Parathyroid adenoma (tissue), 2 donors: ENCODE results near the gene RHOG.

Experiments used
- H2AFZ ChIP-seq: fragments of 300-600 bp; sonication (generic); one replicate; pipeline ENCODE4 v1.7.0; 2017; ENCODE audit warnings: antibody characterized with exemption, mild to moderate bottlenecking
- H3K27ac ChIP-seq: fragments of 300-600 bp; sonication (generic); one replicate; pipeline ENCODE4 v1.7.0; 2017
- H3K27me3 ChIP-seq: fragments of 300-600 bp; sonication (generic); one replicate; pipeline ENCODE4 v1.7.0; 2017; ENCODE audit warnings: low read length; ENCODE audit not compliant: control insufficient read depth, insufficient read depth
- H3K36me3 ChIP-seq: fragments of 300-600 bp; sonication (generic); one replicate; pipeline ENCODE4 v1.7.0; 2017; ENCODE audit warnings: low read length; ENCODE audit not compliant: control insufficient read depth, insufficient read depth
- H3K4me1 ChIP-seq: fragments of 300-600 bp; sonication (generic); one replicate; pipeline ENCODE4 v1.7.0; 2017; ENCODE audit warnings: control low read depth
- H3K4me2 ChIP-seq: fragments of 300-600 bp; sonication (generic); one replicate; pipeline ENCODE4 v1.7.0; 2017; ENCODE audit warnings: low read length
- H3K4me3 ChIP-seq: fragments of 300-600 bp; sonication (generic); one replicate; pipeline ENCODE4 v1.7.0; 2017; ENCODE audit warnings: low read depth, low read length
- H3K79me2 ChIP-seq: fragments of 300-600 bp; sonication (generic); one replicate; pipeline ENCODE4 v1.7.0; 2017; ENCODE audit warnings: control low read depth
- H3K9ac ChIP-seq: fragments of 300-600 bp; sonication (generic); one replicate; pipeline ENCODE4 v1.7.0; 2017; ENCODE audit warnings: mild to moderate bottlenecking
- H3K9me3 ChIP-seq: fragments of 300-600 bp; sonication (generic); one replicate; pipeline ENCODE4 v1.7.0; 2017; ENCODE audit warnings: low read length; ENCODE audit not compliant: control insufficient read depth
- TF ChIP-seq, protein P1 (sequence below): fragments of 300-600 bp; sonication (generic); IDR thresholded peaks from one replicate; pipeline ENCODE4 v1.7.0; 2017; ENCODE audit warnings: antibody characterized with exemption, mild to moderate bottlenecking
- donor health status: primary hyperparathyroidism.

The RHOG gene

DNA sequence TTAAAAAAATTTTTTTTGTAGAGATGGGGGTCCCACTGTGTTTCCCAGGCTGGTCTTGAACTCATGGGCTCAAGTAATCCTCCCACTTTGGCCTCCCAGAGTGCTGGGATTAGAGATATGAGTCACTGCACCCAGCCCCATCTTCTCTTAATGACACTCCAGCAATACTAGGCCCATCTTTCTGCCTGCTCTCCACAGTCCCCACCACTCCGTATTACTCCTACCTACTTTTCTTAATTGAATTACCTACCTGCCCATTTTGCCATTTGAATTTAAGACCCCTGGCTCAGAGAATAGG is 12.7 kb upstream of the RHOG start:
- Histone ChIP-seq H3K9me3 (no peaks in the 10 kb centered on the region), H3K4me2 (no peak overlapping the region), H3K36me3 (no peaks in the 10 kb centered on the region), H2AFZ (peak overlapping the region; percentile 98), H3K4me3 (no peak overlapping the region), H3K9ac (no peak overlapping the region), H3K4me1 (peaks cover 11% of the 10 kb centered on the region), H3K27me3 (no peaks in the 10 kb centered on the region), H3K27ac (peak overlapping the region; percentile 97), H3K79me2 (peaks cover 14% of the 10 kb centered on the region)
- TF ChIP-seq, protein P1, sequence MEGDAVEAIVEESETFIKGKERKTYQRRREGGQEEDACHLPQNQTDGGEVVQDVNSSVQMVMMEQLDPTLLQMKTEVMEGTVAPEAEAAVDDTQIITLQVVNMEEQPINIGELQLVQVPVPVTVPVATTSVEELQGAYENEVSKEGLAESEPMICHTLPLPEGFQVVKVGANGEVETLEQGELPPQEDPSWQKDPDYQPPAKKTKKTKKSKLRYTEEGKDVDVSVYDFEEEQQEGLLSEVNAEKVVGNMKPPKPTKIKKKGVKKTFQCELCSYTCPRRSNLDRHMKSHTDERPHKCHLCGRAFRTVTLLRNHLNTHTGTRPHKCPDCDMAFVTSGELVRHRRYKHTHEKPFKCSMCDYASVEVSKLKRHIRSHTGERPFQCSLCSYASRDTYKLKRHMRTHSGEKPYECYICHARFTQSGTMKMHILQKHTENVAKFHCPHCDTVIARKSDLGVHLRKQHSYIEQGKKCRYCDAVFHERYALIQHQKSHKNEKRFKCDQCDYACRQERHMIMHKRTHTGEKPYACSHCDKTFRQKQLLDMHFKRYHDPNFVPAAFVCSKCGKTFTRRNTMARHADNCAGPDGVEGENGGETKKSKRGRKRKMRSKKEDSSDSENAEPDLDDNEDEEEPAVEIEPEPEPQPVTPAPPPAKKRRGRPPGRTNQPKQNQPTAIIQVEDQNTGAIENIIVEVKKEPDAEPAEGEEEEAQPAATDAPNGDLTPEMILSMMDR: no peak

DNA sequence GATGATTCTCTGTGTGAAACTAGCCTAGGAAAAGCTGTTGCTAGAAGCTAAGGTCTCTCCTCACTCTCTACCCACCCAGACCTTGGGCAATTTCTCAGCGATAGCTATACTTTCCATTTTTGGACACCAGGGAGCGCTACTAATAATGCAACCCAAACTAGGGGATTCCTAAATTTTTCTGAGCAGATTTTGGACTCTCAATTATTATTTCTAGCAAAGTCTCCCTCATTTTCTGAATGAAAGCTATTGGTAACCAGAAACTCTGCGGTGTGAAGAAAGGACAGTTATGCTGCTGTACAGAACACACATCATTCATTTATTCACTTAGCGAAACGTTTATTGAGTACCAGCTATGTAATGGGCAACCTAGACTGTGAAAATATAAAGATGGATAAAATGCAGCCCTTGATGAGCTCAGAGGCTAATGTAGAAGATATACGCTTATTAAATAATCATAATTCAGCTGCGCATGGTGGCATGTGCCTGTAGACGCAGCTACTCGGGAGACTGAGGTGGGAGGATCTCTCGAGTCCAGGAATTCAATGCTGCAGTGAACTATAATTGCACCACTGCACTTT is 8.6 kb upstream of the RHOG start:
- H3K27me3 ChIP-seq: no peaks in the 10 kb centered on the region
- peaks cover 8% of the 10 kb centered on the region for H3K4me1 ChIP-seq
- no peak overlapping the region for H2AFZ ChIP-seq
- no peak overlapping the region for H3K4me3 ChIP-seq
- no peak overlapping the region for H3K27ac ChIP-seq
- no peak overlapping the region for H3K9ac ChIP-seq
- no peak overlapping the region for H3K4me2 ChIP-seq
- TF ChIP-seq, protein P1: peak; percentile 50
- H3K79me2 ChIP-seq: no peaks in the 10 kb centered on the region
- H3K9me3 ChIP-seq: no peaks in the 10 kb centered on the region
- H3K36me3 ChIP-seq: no peaks in the 10 kb centered on the region

DNA sequence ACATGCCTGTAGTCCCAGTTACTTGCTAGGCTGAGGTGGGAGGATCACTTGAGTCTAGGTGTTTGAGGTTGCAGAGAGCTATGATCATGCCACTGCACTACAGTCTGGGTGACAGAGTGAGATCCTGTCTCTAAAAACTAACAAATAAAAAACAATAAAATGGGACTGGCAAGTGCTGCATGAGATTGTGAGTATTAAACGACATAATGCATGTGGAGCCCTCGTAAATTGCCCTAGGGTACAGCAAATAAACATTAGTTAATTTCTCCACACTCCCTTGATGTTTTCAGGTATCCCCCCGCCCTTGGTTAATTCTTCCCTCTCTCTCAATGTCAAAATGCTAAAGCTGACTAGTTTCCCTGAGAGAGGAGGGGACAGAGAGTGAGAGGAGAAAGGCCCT is 4.9 kb upstream of the RHOG start:
- Histone ChIP-seq H2AFZ (no peak overlapping the region), H3K27ac (no peak overlapping the region)

DNA sequence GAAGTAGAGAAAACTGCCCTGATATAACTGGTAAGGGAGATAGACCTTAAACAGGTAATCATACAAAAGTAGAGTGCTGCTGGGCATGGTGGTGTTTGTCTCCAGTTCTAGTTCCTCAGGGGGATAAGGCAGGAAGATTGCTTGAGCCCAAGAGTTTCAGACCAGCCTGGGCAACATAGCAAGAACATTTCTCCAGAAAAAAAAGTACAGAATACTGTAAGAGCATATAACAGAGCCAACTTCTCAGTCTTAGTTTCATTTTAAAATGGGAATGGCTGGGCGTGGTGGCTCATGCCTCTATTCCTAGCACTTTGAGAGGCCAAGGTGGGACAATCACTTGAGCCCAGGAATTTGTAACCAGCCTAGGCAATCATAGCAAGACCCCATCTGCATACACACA is 4.5 kb upstream of the RHOG start:
- Histone ChIP-seq H3K4me2 (no peak overlapping the region), H3K27me3 (no peaks in the 10 kb centered on the region), H3K9ac (no peak overlapping the region), H3K4me1 (peaks cover 3% of the 10 kb centered on the region), H3K9me3 (no peaks in the 10 kb centered on the region), H2AFZ (no peak overlapping the region), H3K36me3 (no peaks in the 10 kb centered on the region), H3K79me2 (no peaks in the 10 kb centered on the region), H3K4me3 (no peak overlapping the region), H3K27ac (no peak overlapping the region)
- TF ChIP-seq, protein P1: no peak

More for the DNA sequence above, 4.9 kb upstream of the RHOG start:
- H3K4me2 ChIP-seq: no peak overlapping the region
- no peaks in the 10 kb centered on the region for H3K27me3 ChIP-seq
- TF ChIP-seq, protein P1: no peak
- no peaks in the 10 kb centered on the region for H3K9me3 ChIP-seq
- no peaks in the 10 kb centered on the region for H3K79me2 ChIP-seq
- no peak overlapping the region for H3K9ac ChIP-seq
- no peaks in the 10 kb centered on the region for H3K36me3 ChIP-seq
- H3K4me3 ChIP-seq: no peak overlapping the region
- H3K4me1 ChIP-seq: peaks cover 3% of the 10 kb centered on the region

DNA sequence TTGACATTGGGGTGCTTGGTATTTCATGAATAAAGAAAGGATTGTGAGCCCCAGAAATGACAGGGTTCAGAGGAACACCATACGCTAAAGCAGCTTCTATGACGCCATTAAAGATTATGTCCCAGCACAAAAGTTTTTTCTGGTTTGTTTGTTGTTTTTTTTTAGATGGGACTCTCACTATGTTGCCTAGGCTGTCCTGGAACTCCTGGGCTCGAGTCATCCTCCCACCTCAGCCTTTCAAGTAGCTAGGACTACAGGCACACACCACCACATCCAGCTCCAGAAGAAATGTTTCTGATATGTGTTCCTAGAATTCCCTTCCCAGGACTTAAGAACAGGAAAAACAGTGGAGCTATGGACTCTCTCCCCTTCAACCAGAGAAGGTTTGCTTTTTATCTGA is 2.6 kb upstream of the RHOG start:
- H3K4me3 ChIP-seq: no peak overlapping the region
- H3K27ac ChIP-seq: no peak overlapping the region
- no peaks in the 10 kb centered on the region for H3K27me3 ChIP-seq
- H3K36me3 ChIP-seq: no peaks in the 10 kb centered on the region
- peaks cover 3% of the 10 kb centered on the region for H3K4me1 ChIP-seq
- no peak overlapping the region for H2AFZ ChIP-seq
- H3K9ac ChIP-seq: no peak overlapping the region
- no peaks in the 10 kb centered on the region for H3K79me2 ChIP-seq
- no peak overlapping the region for H3K4me2 ChIP-seq
- TF ChIP-seq, protein P1: no peak
- H3K9me3 ChIP-seq: no peaks in the 10 kb centered on the region
